HG03442 (cell line): ENCODE results near the gene DIAPH1.
A peak's percentile ranks its signal among the peaks of the same experiment; 100 is the strongest.
"Not testable (repeated sequence)": the region's sequence is repeated elsewhere in the genome, so short reads cannot be mapped to it uniquely, and the experiment has no call there.

Experiments used
- ATAC-seq: cut with Tn5 transposase; IDR thresholded peaks from one replicate; pipeline ENCODE4 v1.9.1; 2021; ENCODE audit warnings: mild to moderate bottlenecking, moderate library complexity; ENCODE audit not compliant: unreplicated experiment

The DIAPH1 gene

DNA sequence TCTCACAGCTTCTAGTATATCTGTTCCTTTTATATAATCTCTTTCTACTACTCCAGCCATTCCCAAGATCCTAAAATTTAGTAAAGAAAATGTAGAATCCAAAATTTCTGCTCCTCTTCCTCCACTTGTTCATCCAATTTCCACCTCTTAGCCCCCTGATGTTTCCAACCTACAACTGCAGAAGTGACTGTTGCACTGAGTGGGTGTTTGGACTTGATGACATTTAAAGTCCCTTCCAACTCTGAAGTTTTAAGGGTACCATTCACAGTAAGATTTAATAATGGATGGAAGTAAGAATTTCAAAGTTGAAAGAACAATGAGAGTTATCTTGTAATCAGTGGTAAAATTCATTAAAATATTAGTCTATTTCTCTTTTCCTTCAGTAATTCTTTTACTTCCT, 5.5 kb downstream of the DIAPH1 start:
- ATAC-seq, result no peak

DNA sequence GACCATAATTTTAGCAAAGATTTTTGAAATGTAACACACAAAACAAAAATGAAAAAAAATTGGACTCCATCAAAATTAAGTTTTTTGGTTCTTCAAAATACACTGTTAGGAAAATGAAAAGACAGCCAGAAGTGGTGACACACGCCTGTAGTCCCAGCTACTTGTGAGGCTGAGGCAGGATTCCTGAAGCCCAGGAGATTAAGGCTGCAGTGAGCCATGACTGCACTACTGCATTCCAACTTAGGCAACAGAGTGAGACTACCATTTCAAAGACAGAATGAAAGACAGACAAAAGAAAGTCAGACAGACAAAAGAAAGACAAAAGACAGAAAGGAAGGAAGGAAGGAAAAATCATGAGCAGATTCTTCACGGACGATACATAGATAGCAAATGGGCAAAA, 7.5 kb downstream of the DIAPH1 start:
- ATAC-seq, result no peak

DNA sequence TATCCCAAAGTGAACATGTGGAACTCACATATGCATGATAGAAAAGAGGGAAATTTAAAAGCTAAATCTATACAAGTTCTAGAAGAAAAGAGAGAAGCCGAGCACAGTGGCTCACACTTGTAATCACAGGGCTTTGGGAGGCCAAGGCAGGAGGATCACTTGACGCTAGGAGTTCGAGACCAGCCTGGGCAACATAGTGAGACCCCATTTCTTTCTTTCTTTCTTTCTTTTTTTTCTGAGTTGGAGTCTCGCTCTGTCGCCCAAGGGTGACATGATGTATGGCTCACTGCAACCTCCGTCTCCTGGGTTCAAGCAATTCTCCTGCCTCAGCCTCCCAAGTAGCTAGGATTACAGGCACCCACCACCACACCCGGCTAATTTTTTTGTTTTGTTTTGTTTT, 8.9 kb downstream of the DIAPH1 start:
- ATAC-seq, result not testable (repeated sequence)

DNA sequence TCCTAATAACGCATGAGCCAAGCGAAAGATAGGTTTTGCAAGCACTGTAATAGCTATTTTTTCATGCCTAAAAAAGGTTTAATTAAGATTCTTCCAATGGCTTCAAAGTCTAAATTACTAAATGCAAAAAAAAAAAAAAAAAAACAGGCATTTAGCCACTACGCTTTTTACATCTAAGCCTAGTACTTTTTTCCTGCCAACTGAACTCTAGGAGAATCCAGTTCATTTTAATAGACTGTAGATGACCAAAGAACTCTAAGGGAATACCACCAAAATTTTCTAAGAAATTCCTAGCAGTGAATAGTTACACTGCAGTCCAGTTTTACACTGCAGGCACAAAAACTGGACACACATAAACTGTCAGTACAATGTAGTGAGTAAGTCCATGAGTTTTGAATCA, 9.8 kb downstream of the DIAPH1 start:
- no peak for ATAC-seq

DNA sequence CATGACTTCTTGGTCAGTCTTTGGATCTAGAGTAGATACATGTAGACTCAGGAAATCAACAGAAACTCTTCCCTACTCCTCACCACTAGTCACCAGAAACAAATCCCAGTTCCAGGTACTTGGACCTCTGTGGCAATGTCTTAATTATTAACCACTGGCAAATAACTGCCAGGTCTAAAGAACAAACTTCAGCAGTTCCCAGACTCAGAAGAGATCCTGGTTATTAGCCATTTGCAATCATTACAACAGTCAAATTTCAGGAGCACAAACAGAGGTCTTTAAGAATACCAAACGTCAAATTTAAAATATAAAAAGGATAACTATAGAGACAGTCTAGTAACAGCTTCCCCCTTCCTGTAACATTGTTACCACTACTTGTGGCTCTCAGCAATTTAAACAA, 10.2 kb downstream of the DIAPH1 start:
- ATAC-seq, result no peak

DNA sequence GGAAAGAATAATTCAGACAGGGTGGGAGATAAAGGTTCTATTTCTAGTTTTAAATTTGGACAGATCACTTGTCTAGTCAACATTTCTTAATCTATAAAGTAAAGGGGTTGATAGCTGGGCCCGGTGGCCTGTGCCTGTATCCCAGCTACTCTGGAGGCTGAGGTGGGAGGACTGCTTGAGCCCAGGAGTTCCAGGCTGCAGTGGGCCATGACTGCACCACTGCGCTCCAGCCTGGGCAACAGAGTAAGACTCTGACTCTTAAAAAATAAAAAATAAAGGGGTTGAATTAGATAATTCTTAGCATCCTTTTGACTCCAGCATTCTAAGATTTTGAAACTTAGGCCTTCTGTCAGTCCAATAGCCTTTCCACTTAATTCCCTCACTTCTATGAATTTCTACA, 10.8 kb downstream of the DIAPH1 start:
- ATAC-seq, result no peak

DNA sequence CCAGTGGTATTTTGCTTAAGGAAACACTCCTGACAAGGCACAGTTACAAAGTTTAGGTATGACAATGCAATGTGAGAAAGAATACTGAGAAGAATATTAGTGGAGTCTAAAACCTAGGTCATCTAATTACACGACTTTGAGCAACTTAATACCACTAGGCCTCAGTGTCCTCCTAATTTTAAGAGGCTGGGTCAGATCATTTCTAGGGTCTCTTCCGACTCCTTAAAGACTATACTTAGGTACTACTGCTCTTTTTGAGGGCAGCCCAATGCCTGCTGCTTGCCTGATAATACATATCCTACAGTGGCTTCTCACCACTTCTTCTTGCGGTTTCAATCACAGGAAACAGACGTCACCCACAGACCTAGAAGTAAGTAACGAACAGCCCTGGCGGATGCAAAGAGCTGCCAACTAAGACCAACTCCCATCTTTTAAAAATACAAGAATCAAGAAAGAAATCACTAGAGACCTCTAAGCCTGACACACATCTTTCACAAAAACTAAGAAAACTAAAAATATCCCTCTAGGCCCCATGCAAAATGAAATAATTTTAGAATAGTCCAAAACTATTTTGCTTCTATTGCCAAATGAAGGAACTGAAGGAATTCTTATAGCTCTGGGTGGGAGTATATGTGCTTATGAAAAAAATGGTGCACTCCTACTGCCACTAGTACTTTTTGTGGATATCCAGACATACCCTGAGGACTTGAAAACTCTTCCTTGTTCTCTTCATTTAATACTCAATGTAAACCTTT, 13.1 kb downstream of the DIAPH1 start:
- peak; percentile 94 for ATAC-seq

DNA sequence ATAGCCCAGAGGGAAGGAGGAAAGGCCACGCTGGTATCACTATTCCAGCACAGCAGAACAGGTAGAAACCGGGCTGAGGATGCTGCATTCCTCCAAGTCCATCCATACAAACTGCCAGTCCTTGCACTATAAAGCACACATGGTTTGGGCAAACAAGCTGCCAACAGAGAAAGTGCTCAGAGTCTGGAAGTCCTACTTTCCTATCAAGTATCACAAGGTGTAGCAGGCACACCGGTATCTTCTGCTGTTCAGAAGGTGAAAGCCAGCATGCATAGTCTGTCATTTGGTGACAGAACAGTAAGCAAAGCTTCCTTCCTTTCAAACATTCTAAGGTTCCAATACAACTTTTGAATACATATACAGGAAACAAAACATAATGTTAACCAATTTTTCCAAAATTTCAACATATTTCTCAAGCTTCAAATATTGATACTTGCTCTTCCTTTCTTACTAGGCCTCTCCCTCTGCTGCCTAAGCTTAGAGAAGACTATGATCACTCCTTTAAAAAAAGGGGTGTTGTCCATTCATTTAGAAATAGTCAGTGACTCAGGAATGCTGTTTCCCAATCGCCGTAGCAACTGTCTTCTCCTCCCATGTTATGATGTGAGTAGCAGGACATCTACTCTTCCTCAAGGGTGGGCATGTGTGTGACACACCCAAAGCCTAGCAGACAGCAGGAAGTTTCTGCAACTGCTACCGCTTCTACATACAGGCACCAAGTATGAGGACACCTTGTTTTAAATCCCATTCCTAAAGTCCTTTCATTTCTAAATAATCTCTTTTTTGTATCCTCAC, 14.7 kb downstream of the DIAPH1 start:
- no peak for ATAC-seq

DNA sequence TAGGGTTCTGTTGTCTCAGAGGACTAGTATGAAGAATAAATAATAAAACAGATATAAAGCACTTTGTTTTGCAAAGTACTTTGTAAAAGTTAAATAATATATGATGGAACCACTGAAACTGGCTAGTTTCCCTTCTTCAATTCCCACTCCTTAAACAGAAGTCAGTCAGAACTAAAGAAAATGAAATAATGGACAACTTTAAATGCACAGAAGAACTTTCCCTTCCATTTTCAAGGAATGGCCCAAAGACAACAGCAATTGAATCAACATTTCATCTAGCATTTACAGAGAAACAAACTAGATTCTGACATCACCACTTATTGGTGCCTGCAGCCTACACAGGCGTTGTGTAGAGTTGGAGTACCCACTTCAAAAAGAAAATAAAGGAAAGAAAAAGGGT, 16.2 kb downstream of the DIAPH1 start:
- ATAC-seq, result no peak

DNA sequence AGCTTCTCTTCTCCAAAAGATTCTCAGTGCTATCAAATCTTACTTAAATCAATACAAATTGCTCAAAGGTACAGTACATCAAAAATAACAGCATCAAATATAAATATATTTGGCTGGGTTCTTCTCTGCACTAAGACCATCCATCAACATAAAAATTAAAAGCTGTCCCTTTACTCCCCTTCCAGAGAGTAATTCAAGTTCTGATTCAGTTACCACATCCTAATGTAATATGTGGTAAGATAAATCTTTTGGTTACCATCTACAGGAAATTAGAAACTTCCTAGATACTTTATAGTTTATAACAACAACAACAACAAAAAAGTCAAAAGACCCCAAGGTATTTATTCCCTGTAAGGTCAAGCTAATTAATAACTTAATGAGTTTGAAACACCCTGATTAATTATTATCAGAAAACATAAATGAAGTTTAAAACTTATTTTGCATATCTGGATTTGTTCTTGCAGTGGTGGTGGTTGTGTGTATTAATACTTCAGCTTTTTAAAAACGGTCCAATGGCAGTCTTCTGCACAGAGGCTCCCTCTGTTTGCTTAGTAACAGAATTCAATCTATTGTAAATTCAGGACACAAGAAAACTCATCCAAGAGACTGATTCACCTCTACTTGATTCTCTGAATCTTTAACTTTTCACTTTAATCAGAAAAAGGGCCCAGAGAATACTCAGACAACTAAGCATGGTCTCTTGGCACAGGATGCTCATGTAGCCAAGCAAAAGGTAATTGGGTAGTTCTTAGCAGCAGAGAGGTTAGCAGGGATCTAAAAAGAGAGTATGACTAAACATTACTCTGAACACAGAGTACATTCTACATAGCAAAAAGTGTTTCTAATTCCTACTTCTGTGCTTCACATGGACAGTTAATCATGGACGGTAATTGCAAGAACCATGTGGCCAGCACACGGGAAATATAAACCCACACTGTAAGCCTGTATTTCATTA, 20.1 kb downstream of the DIAPH1 start:
- no peak for ATAC-seq

DNA sequence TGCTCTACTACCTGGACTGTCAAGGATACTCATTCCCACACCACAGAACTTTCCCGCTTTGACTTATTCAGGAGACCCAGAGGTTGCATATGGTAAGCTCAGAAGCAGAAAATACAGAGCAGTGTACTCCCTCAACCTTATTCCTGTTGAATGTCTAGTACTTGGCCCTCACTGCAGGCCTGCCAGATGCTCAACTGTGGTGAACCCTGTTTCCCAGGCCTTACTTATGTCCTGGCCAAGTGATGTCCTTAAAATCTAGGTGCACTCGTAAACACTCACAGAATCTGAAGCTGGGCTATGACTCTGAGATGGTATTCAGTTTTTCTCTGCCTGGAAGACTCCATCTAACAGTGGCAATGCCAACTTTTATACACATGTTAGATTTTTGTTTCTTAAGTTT, 21.0 kb downstream of the DIAPH1 start:
- no peak for ATAC-seq

DNA sequence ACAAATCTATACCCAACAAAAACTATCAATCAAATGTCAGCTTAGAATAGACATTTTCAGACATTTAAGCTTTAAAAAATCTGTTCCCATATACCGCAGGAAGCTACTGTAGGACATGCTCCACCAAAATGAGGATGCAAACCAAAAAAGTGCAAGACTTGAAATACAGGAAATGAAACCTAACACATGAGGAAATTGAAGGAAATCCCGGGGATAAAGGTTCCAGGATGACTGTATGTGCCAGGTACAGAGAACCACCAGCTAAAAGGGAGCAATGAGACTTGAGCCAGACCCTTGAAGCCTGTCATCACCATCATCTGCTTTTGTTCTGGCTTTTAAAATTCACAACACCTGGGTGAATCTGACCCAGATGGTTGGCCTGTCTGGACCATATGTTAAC, 21.4 kb downstream of the DIAPH1 start:
- ATAC-seq, result no peak

DNA sequence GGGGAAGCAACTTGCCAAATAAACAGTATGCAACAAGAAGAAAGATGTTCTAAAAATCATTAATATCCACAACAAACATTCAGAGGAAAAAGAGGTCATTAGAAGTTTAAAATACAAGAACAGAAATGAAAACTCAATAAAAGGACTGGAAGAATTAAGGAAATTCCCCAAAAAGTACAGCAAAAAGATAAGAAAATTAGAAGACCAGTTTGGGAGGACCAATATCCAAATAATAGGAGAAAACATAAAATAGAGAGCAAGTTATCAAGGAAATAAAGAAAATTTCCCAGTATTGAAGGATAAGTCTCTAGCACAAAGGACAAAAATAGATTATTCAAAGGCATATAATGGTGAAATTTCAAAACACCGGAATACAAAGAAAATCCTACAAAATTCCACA, 21.9 kb downstream of the DIAPH1 start:
- no peak for ATAC-seq

DNA sequence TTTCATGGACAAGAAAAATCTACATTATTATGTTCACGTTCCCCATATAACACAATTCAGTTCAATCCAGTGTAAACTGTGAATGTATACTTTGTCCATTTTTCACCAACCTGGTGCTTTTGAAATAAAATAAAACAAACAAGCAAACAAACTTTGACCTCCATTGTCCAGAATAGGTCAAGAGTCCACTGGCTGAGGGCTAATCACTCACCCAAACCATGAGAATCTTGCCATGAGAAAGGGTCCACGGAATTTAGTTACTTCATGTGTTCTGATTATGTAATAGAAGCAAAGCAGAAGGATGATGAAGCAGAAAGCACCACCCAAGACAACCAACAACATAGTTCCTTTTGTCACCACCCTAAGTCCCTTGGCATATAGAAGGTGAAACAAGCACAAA, 28.7 kb downstream of the DIAPH1 start:
- ATAC-seq, result no peak

DNA sequence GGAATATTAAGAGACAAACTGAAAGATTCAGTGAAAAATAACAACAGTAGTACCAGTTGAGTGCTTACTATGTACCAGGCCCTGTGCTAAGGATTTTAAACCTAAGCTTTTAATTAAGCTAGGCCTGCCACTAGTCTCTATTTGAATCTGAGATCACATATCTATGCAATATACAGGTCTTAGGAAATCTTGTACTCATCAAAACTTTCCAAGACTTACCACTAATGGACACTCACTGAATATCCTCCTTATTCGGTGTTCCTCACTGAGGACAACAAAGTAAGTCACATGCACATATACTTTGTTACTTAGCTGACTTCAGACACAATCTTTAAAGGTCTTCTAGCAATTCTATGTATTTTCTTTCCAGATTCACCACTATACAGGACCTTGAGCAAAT, 32.6 kb downstream of the DIAPH1 start:
- no peak for ATAC-seq

DNA sequence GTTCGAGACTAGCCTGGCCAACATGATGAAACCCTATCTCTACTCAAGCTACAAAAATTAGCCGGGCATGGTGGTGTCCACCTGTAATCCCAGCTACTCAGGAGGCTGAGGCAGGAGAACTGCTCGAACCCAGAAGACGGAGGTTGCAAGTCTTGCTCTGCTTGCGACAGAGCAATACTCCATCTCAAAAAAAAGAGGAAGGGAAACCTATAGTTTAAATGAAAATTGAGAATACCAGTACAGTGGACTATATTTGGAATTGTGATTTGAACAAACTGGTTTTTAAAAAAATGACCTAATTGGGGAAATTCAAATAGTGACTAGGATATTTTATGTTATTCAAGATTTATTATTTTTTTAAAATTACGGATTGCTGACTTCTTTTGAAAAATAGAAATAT, 33.2 kb downstream of the DIAPH1 start:
- ATAC-seq, result no peak

DNA sequence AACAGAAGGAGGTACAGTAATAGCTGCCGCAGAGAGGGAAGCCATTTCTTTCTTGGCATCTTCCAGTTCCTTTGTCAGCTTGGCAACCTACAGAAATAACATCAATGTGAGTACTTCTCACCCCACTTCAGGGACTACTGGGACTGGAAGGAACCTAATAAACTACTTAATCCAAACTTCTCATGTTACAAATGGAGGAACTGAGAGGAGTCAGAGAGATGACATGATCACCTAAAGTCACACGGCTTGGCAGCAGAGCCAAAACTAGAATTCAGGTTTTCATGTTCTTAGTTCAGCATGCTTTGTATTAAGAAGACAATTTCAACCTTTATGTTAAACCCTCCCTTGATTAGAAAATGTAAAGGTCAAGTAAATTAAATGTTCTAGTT, 44.7 kb downstream of the DIAPH1 start:
- no peak for ATAC-seq

DNA sequence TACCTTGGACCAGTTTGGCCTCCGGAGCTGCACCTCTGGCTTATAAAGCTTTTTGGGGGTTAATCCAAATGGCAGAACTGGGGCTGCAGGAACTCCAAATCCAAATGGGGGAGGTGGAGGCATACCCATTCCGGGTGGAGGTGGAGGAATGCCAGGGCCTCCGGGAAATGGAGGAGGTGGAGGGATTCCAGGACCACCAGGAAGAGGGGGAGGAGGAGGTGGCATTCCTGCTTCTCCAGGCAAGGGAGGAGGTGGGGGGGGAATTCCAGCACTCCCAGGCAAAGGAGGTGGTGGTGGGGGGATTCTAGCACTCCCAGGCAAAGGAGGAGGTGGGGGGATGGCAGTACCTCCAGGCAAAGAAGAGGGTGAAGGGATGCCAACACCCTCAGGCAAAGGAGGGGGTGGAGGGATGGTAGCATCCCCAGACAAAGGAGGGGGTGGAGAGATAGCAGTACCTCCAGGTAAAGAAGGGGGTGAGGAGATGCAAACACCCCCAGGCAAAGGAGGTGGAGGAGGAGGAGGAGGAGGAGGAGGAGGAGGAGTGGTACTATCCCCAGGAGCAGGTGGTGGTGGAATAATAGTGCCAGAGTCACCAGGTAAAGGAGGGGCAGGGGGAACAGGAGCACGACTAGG, 45.2 kb downstream of the DIAPH1 start:
- no peak for ATAC-seq

DNA sequence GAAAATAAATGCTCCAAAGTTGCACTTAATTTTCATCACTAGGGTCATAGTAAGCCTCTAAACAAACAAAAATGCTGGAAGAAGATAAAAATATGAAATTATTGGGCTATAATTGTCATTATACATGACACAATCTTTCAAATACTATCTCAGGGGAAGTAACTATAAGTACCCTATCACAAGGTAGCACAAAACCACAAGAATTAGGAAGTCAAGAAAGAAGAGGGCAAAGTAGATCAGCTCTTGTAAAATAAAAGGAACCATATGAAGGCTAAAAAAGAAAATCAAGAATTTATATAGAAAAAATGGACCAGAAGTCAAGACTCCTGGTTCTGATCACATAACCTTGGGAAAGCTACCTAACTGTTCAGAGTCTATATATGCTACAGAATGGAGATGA, 48.1 kb downstream of the DIAPH1 start:
- ATAC-seq, result no peak

DNA sequence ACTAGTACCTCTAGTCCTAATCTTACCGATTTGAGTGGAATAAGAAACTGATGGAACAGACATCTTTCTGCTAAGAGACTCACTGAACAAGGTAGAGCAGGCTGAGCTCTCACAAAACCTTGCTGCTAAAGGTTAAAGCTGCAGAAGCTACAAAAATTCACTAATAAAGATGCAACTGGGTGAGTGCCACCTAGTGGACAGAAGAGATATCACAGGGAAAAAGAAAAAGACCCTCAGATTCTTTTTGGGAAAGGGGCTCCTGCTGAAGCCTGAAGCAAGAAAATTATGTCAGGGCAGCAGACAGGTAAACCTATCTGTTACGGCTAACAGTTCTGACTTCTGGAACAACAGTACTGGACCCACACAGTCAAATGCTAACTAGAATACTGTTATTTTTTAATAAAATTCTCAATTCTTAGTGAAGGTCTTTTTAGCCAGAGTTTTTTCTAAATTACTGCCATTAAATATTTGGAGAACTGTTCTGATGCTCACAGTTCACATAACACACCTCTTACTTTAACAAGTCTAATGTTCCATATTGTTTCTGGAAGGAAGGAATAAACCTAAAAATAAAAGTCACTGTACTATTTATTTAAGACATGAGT, 51.2 kb downstream of the DIAPH1 start:
- ATAC-seq, result no peak
